ENCODE results near the gene ATP2C2.

DNA sequence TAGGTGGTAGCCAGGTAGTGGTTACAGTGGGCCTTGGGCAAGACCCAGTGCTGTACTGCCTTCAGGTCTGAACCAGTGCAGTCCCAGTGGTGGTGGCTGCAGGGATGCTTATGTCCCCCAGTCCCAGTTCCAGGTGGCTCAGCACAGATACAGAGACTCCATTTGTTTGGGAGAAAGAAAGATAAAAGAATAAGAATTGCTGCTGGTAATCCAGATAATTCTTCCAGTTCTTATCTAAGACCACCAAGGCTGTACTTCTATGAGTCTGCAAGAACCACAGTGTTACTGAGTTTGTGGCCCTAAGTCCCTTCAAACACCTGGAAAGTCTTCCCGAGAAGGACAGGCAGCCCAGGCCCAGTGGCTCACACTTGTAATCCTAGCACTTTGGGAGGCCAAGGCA, 33.9 kb upstream of the ATP2C2 start:
- TF ChIP-seq, protein P1, sequence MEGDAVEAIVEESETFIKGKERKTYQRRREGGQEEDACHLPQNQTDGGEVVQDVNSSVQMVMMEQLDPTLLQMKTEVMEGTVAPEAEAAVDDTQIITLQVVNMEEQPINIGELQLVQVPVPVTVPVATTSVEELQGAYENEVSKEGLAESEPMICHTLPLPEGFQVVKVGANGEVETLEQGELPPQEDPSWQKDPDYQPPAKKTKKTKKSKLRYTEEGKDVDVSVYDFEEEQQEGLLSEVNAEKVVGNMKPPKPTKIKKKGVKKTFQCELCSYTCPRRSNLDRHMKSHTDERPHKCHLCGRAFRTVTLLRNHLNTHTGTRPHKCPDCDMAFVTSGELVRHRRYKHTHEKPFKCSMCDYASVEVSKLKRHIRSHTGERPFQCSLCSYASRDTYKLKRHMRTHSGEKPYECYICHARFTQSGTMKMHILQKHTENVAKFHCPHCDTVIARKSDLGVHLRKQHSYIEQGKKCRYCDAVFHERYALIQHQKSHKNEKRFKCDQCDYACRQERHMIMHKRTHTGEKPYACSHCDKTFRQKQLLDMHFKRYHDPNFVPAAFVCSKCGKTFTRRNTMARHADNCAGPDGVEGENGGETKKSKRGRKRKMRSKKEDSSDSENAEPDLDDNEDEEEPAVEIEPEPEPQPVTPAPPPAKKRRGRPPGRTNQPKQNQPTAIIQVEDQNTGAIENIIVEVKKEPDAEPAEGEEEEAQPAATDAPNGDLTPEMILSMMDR (IDR thresholded peaks at IDR 0.05; ENCODE audit: borderline replicate concordance, extremely low read depth, low read length, poor library complexity, severe bottlenecking), result no peak
- no peak for TF ChIP-seq EZH2 (IDR thresholded peaks at IDR 0.05; ENCODE audit: borderline replicate concordance, low read depth, low read length, severe bottlenecking)
